ENCODE measurements around the gene STRA8. TPM values are rescaled to one million over a fixed set of nuclear protein-coding genes. Genes with fewer than 3 reads are reported as not detected.

The STRA8 gene, protein sequence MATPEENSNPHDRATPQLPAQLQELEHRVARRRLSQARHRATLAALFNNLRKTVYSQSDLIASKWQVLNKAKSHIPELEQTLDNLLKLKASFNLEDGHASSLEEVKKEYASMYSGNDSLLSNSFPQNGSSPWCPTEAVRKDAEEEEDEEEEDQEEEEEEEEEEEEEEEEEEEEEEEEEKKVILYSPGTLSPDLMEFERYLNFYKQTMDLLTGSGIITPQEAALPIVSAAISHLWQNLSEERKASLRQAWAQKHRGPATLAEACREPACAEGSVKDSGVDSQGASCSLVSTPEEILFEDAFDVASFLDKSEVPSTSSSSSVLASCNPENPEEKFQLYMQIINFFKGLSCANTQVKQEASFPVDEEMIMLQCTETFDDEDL
- total RNA-seq, result not detected in 2 replicates

DNA sequence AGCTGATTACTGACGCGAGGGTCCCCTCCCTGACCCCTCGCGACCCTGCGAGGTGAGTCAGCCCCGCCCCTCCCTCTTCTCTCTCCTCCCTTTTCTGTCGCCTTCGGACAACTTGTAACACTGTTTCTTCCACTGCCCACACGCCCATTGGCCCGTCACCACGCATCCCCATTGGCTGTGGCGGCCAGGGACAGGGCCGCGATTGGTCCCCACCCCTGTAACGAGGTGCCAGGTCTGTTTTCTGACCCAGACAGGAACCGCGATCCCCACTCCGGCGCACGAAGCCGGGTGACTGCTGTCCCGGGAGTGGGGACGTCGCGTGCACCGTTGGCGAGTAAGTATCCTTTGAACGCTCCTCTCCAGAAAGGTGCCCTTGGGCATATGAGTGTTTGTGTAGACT, at the start of gene STRA8:
Gene STRA8 (plus strand): TSS at position 269 of the 400 bp plus-strand sequence. CDS start 6,687 bp downstream, outside the sequence.

DNA sequence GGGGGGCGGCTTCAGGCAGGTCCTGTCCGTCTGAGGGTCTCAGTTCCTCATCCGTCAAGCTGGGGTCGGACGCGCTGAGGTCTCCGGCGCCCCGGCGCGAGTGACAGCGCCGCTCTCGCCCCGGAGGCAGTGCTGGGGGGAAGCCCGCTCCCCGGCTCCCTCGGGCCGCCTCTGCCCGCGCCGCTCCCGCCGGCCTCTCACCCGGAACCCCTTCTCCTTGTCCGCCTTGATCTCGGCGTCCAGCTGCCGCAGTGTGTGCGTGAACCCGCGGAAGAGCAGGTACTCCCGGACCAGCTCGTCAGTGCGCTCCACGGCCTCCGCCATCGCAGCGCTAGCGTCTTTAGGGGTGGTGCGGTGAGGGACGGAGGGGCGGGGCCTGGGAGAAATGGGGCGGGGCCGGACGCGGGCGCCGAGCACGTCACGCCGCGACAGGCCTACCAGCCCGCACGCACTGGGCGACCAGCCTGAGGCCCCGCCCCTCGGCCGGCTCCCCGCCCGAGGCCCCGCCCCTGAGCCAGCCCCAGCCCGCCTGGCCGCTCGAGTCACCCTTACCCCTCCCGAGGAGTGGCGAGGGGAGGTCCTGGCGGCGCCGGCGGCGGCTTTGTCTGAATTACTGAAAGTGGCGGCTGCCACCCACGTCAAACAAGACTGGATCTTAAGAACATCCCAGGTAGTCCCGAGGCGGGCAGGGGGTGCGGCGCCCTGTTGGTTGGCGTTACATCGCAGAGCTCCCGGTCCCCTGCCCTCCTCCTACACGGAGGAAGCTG, 22.3 kb upstream of the STRA8 start, which contains the start of gene WDR91:
Gene WDR91 (minus strand): TSS at position 348 of the 767 bp plus-strand sequence. CDS start 24 bp downstream, at position 324.

Other genes with a start within 250 kb of the STRA8 start
- gene AGBL3, start 247.3 kb upstream of the STRA8 start, total RNA-seq, result 0.82 and 1.6 TPM in 2 replicates
- gene TMEM140, start 85.8 kb upstream of the STRA8 start, total RNA-seq, result 36.8 and 78.5 TPM in 2 replicates
- gene CYREN, start 63.1 kb upstream of the STRA8 start, total RNA-seq, result 19.9 and 20.6 TPM in 2 replicates
- gene WDR91, start 22.3 kb upstream of the STRA8 start, total RNA-seq, result 3.2 and 5.4 TPM in 2 replicates

All from bladder microvascular endothelial cell (primary cell).